Ishikawa (cell line): ENCODE results near the gene POFUT1.

Experiments used
- CEBPB ChIP-seq: IDR thresholded peaks from 2 replicates; pipeline ENCODE4 v1.6.1; 2012
- CREB1 ChIP-seq: IDR thresholded peaks from 2 replicates; pipeline ENCODE4 v1.6.1; 2012; ENCODE audit warnings: low read depth
- EGR1 ChIP-seq: IDR thresholded peaks from 2 replicates; pipeline ENCODE4 v1.6.1; 2012
- EP300 ChIP-seq: IDR thresholded peaks from 2 replicates; pipeline ENCODE4 v1.6.1; 2012; ENCODE audit warnings: borderline replicate concordance
- FOXM1 ChIP-seq: IDR thresholded peaks from 2 replicates; pipeline ENCODE4 v1.6.1; 2012; ENCODE audit warnings: low read depth, borderline replicate concordance
- MAX ChIP-seq: IDR thresholded peaks from 2 replicates; pipeline ENCODE4 v1.6.1; 2012
- NFIC ChIP-seq: IDR thresholded peaks from 2 replicates; pipeline ENCODE4 v1.6.1; 2012
- RAD21 ChIP-seq: IDR thresholded peaks from 2 replicates; pipeline ENCODE4 v1.6.1; 2012; ENCODE audit warnings: low read depth
- TAF1 ChIP-seq: IDR thresholded peaks from 2 replicates; pipeline ENCODE4 v1.6.1; 2012; ENCODE audit warnings: low read depth, mild to moderate bottlenecking
- TCF12 ChIP-seq: IDR thresholded peaks from 2 replicates; pipeline ENCODE4 v1.6.1; 2012; ENCODE audit warnings: low read depth
- TEAD4 ChIP-seq: IDR thresholded peaks from 2 replicates; pipeline ENCODE4 v1.6.1; 2012
- USF1 ChIP-seq: IDR thresholded peaks from 2 replicates; pipeline ENCODE4 v1.6.1; 2012
- YY1 ChIP-seq: IDR thresholded peaks from 2 replicates; pipeline ENCODE4 v1.6.1; 2012; ENCODE audit warnings: low read depth
- ZBTB7A ChIP-seq: IDR thresholded peaks from 2 replicates; pipeline ENCODE4 v1.6.1; 2012; ENCODE audit warnings: low read depth
- TF ChIP-seq, protein P1 (sequence below): IDR thresholded peaks from 2 replicates; pipeline ENCODE4 v1.6.1; 2012; ENCODE audit warnings: low read depth, mild to moderate bottlenecking

Gene POFUT1

GRCh38 chr20:32193996-32194395, 13.7 kb upstream of the POFUT1 start:
- TF ChIP-seq CREB1 (no peak), YY1 (no peak), TAF1 (no peak), TEAD4 (no peak), MAX (no peak), ZBTB7A (no peak), CEBPB (no peak), FOXM1 (no peak), NFIC (no peak), USF1 (no peak), EGR1 (no peak), TCF12 (no peak), EP300 (no peak), RAD21 (no peak)
- TF ChIP-seq, protein P1, sequence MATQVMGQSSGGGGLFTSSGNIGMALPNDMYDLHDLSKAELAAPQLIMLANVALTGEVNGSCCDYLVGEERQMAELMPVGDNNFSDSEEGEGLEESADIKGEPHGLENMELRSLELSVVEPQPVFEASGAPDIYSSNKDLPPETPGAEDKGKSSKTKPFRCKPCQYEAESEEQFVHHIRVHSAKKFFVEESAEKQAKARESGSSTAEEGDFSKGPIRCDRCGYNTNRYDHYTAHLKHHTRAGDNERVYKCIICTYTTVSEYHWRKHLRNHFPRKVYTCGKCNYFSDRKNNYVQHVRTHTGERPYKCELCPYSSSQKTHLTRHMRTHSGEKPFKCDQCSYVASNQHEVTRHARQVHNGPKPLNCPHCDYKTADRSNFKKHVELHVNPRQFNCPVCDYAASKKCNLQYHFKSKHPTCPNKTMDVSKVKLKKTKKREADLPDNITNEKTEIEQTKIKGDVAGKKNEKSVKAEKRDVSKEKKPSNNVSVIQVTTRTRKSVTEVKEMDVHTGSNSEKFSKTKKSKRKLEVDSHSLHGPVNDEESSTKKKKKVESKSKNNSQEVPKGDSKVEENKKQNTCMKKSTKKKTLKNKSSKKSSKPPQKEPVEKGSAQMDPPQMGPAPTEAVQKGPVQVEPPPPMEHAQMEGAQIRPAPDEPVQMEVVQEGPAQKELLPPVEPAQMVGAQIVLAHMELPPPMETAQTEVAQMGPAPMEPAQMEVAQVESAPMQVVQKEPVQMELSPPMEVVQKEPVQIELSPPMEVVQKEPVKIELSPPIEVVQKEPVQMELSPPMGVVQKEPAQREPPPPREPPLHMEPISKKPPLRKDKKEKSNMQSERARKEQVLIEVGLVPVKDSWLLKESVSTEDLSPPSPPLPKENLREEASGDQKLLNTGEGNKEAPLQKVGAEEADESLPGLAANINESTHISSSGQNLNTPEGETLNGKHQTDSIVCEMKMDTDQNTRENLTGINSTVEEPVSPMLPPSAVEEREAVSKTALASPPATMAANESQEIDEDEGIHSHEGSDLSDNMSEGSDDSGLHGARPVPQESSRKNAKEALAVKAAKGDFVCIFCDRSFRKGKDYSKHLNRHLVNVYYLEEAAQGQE, result no peak

DNA sequence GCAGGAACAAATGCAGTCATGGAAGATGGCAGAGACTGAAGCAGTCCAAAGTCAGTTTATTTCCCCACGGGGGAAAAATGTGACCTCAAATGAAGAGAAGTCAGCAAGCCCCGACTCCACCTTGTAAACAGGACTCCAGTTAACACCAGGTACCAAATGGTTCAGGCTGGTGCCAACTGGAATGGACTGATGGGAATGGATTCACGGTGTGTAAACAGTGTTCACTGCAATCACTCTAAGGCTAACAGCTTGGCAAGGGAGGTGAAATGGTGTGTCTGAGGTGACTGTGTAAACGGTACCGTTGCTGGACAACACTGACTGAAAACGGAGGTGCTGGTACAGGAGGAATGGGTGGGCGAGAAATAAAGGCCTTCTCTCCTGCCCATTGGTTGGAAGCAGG, 12.1 kb upstream of the POFUT1 start:
- TF ChIP-seq CEBPB, result no peak
- TF ChIP-seq NFIC, result no peak
- TF ChIP-seq EGR1, result no peak
- no peak for TF ChIP-seq EP300
- no peak for TF ChIP-seq YY1

- TF ChIP-seq MAX, result no peak
- no peak for TF ChIP-seq CEBPB
- no peak for TF ChIP-seq TCF12
- TF ChIP-seq ZBTB7A, result no peak
- TF ChIP-seq NFIC, result no peak
- no peak for TF ChIP-seq USF1
- TF ChIP-seq CREB1, result no peak
Measured at GRCh38 chr20:32199006-32199405, 8.7 kb upstream of the POFUT1 start.

DNA sequence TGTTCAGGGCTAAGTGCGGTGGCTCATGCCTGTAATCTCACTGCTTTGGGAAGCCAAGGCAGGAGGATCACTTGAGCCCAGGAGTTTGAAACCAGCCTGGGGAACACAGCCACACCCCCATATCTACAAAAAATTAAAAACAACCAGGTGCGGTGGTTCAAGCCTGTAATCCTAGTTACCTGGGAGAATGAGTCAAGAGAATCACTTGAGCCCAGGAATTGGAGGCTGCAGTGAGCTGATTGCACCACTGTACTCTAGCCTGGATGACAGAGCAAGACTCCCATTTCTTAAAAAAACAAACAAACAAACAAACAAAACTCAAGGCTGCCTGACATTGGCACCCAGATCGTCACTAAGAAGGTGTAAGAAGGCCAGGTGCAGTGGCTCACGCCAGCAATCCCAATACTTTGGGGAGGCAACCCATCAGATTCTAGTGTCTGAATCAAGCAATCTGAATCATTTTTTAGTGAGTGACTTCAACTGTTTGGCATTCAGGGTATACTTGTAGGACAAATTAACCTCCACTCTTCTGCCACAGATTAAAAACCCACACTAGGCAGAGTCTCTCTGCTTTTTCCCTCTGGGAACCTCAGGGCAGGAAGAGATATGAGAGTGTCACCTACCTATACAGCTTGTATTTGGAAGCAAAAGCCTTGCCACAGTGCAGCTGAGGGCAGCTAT, 6.2 kb upstream of the POFUT1 start:
- no peak for TF ChIP-seq EGR1
- TF ChIP-seq YY1, result no peak
- TF ChIP-seq CEBPB, result no peak
- TF ChIP-seq RAD21, result no peak
- TF ChIP-seq MAX, result no peak
- no peak for TF ChIP-seq NFIC
- no peak for TF ChIP-seq EP300
- no peak for TF ChIP-seq CREB1
- TF ChIP-seq, protein P1, result no peak
- no peak for TF ChIP-seq ZBTB7A

DNA sequence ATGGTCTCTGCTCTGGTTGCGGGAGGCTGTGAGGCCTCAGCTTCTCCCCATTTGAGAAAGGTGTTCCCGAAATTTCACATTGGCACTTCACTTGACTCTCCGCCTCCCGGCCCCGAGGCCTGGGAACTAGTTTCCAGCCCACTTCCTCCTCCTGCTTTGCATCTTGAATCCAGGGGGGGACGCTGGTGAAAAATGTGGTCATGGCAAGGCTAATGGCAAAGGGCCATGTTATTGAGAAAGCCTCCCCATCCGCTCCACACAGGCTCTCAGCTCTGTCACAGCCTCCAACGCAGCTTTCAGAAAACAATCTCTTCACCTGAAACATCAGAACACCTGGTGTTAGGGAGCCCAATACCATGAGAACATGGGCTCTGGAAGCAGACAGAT, 5.7 kb upstream of the POFUT1 start:
- TF ChIP-seq TCF12 (no peak), TEAD4 (no peak), TAF1 (no peak), YY1 (no peak), CREB1 (no peak)

DNA sequence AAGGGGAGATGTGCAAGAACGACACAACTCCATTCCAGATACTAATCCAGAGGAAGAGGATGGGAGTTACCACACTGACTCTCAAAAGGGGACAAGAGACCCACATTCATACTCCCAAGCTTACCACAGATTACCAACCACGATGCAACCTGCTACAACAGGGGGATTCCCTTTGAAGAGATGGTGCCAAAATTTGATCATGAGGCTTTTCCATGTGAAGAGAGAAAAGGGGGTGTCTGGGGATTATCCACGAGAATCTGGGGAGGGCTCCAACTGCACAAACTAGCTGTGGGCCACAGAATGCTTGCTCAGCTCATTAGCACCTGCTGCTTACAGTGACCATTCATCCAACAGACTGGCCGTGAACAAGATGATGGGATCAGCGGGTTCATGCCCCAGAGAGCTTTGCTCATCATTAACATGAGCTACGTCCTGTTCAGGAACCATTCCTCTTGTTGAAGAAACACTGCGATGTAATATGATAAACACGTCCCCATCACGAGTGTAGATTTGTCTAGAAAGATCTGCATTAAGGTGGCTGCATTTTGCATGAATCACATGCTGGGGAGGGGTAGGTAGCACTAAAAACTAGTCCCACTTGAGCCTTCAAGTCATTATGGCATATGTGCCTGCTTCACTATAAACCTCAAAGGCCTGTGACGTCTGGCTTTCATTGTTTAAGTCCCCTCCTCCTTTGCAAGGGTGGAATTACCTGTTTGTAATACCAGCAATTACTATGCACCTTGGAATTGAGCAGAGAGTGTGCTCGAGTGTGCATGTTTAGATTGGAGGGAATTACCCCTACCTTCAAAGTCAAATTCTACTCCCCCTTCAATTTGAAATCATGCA, 4.1 kb upstream of the POFUT1 start:
- no peak for TF ChIP-seq YY1
- TF ChIP-seq NFIC, result no peak
- TF ChIP-seq FOXM1, result no peak
- TF ChIP-seq CREB1, result no peak
- no peak for TF ChIP-seq CEBPB
- TF ChIP-seq TCF12, result no peak
- TF ChIP-seq MAX, result no peak
- TF ChIP-seq ZBTB7A, result no peak
- TF ChIP-seq, protein P1, result no peak
- TF ChIP-seq USF1, result no peak
- no peak for TF ChIP-seq TAF1
